NB4 (cell line): Measurements from ENCODE around the gene ZNF800.

Source experiments
- CTCF ChIP-seq: IDR thresholded peaks from one replicate; pipeline ENCODE4 v1.5.1; 2012; ENCODE audit warnings: low read depth, low read length
- MAX ChIP-seq: IDR thresholded peaks from 2 replicates; pipeline ENCODE4 v1.6.1; 2011; ENCODE audit warnings: low read depth, low read length
- MYC ChIP-seq: IDR thresholded peaks from 2 replicates; pipeline ENCODE4 v1.6.1; 2011; ENCODE audit warnings: low read depth, low read length
- POLR2A ChIP-seq: IDR thresholded peaks from 2 replicates; pipeline ENCODE4 v1.6.1; 2011; ENCODE audit warnings: mild to moderate bottlenecking; ENCODE audit not compliant: insufficient read length; ENCODE audit errors: extremely low read depth

GRCh38 chr7:127393368-127394058 lies 1.0 kb upstream of the ZNF800 start:
- TF ChIP-seq POLR2A (no peak), CTCF (no peak), MYC (no peak), MAX (no peak)
